ENCODE measurements around the gene CDK15. TPM values are rescaled to one million over a fixed set of nuclear protein-coding genes. Genes with fewer than 3 reads are reported as not detected.

Gene CDK15
- total RNA-seq, 1 experiment from 2014 or later, result not detected

- no peak for TF ChIP-seq ZNF532 (CRISPR knock-in tag; IDR thresholded peaks at IDR 0.05; ENCODE audit: borderline replicate concordance)
- TF ChIP-seq, protein P1, sequence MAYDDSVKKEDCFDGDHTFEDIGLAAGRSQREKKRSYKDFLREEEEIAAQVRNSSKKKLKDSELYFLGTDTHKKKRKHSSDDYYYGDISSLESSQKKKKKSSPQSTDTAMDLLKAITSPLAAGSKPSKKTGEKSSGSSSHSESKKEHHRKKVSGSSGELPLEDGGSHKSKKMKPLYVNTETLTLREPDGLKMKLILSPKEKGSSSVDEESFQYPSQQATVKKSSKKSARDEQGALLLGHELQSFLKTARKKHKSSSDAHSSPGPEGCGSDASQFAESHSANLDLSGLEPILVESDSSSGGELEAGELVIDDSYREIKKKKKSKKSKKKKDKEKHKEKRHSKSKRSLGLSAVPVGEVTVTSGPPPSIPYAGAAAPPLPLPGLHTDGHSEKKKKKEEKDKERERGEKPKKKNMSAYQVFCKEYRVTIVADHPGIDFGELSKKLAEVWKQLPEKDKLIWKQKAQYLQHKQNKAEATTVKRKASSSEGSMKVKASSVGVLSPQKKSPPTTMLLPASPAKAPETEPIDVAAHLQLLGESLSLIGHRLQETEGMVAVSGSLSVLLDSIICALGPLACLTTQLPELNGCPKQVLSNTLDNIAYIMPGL (CRISPR knock-in tag; IDR thresholded peaks at IDR 0.05), result no peak
- TF ChIP-seq ZNF263 (CRISPR knock-in tag; IDR thresholded peaks at IDR 0.05; ENCODE audit: low read depth), result no peak
These were observed 74.2 kb downstream of the CDK15 start (continued) for GRCh38 chr2:201880579-201880978.

DNA sequence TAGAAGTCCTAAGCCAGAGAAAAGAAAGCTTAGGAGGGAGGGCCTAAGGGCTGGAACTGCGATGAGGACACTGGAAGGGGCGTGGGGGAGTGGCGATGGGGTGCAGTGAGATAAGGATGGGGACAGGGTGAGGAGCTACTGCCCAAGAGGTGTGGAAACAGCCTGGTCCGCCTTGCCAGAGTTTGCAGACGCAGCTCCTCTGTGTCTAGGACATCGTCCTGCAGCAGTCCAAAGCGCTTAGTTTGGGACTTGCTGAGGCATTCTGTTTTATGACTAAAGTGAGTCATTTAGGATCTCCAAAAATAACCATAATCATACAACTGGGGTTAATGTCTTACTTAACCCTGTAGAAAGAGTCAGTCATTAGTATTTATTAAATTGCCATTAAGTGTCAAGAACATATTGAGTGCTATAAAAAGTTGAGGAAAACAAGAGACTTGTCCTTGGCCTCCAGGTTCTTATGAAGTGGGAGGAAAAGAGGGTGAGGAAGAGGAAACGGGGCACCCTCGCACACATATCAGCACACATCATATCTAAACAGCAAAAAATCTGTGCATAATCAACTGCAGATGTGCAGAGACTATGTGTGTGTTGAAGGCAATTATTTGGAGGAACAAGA, 74.8 kb downstream of the CDK15 start:
- ChIA-PET CTCF (interaction anchor here (0.6 to 2.1 kb wide), 2 partner anchors 14 to 20 kb away, joined by 3 to 5 read pairs; no protein-coding TSS in a partner anchor), POLR2A (no interaction called here)
- Mint-ChIP-seq H3K36me3 (no peaks in the 10 kb centered on the region), H3K4me3 (no peak overlapping the region), H3K27me3 (ENCODE audit: low read depth) (peaks cover 8% of the 10 kb centered on the region; the same call in 1 of the 2 replicates), H3K4me1 (peaks cover 24% of the 10 kb centered on the region), H3K9me3 (no peaks in the 10 kb centered on the region), H3K27ac (no peak overlapping the region)
- DNase-seq (ENCODE audit: low spot score), result no peak
- no peak for TF ChIP-seq FOXP1 (CRISPR knock-in tag; IDR thresholded peaks at IDR 0.05; ENCODE audit: borderline replicate concordance)
- no peak for TF ChIP-seq NFE2L1 (CRISPR knock-in tag; IDR thresholded peaks at IDR 0.05)
- TF ChIP-seq HMGA2 (CRISPR knock-in tag; IDR thresholded peaks at IDR 0.05), result no peak
- no peak for ATAC-seq

DNA sequence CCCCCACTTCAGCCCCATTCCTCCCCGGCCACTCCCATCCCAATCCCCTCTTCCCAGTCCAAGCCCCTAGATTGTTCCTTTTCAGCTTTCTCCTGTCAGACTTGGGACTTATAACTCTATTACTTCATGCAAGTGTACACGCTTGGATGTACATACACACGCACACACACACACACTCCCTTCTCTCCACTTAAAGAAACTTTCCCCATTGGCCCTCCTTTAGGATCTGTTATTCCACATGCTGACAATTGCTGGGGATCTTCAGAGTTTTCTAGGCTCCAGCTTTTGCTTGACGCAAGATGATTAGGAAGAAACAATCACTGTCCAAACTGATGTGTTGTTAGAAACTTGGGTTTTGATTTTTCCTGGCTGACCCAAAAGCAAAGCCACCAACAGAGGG, 75.4 kb downstream of the CDK15 start:
- CTCF ChIA-PET, result interaction anchor here (2.1 kb wide), 1 partner anchor 21 kb away, joined by 5 read pairs; no protein-coding TSS in a partner anchor
- peaks cover 8% of the 10 kb centered on the region; the same call in 1 of the 2 replicates for H3K27me3 Mint-ChIP-seq (ENCODE audit: low read depth)
- H3K4me3 Mint-ChIP-seq, result no peak overlapping the region
- no peaks in the 10 kb centered on the region for H3K36me3 Mint-ChIP-seq
- DNase-seq (ENCODE audit: low spot score) (no peak), ATAC-seq (no peak)
- H3K27ac Mint-ChIP-seq, result no peak overlapping the region
- H3K4me1 Mint-ChIP-seq, result peaks cover 24% of the 10 kb centered on the region
- TF ChIP-seq RORB (CRISPR knock-in tag; IDR thresholded peaks at IDR 0.05) (no peak), NFYB (CRISPR knock-in tag; conservative IDR thresholded peaks at IDR 0.05; ENCODE audit: low read depth) (no peak)
- TF ChIP-seq, protein P2, sequence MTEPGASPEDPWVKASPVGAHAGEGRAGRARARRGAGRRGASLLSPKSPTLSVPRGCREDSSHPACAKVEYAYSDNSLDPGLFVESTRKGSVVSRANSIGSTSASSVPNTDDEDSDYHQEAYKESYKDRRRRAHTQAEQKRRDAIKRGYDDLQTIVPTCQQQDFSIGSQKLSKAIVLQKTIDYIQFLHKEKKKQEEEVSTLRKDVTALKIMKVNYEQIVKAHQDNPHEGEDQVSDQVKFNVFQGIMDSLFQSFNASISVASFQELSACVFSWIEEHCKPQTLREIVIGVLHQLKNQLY (CRISPR knock-in tag; IDR thresholded peaks at IDR 0.05), result no peak
- POLR2A ChIA-PET, result no interaction called here
- no peaks in the 10 kb centered on the region for H3K9me3 Mint-ChIP-seq

DNA sequence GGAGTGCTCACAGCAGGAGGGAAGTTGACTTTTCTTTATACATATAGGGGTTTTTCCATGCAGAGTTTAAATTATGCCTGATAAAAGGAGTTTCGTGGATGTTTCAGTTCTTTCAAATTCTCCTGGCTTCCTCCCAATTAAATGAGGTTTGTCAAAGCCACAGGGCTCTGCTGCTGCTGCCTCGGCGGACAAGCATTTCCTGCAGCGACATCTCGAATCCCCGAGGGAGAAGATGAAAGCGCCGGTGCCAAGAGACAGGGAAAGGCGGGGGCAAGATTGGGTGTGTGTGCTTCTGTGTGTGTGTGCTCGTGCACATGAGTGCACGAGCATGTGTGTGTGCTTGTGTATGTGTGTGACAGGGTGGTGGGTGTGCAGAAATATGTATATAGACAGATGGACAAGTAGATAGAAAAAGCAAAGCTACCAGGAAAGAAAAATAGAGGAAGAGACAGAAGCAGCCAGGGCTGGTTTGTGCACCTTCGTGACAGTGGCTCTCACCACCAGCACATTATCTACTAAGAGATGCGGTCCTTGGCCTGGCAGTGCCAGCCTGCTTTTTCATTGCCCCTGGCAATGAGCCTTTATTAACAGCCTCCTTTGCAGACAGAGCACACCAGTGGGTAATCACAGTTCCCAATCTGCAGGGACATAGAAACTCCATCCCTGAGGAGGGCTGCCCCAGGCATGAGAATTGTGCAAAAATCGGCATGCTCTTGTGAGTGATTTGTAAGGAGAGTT, 76.2 kb downstream of the CDK15 start:
- DNase-seq (ENCODE audit: low spot score) (peak; percentile 29), ATAC-seq (peak; percentile 62)
- ChIA-PET CTCF (interaction anchor here (1.6 kb wide), 1 partner anchor 22 kb away, joined by 3 read pairs; no protein-coding TSS in a partner anchor), POLR2A (no interaction called here)
- Mint-ChIP-seq H3K36me3 (no peaks in the 10 kb centered on the region), H3K4me3 (peak overlapping the region; percentile 16), H3K27ac (no peak overlapping the region), H3K27me3 (ENCODE audit: low read depth) (peaks cover 8% of the 10 kb centered on the region; the same call in 1 of the 2 replicates), H3K9me3 (no peaks in the 10 kb centered on the region), H3K4me1 (peaks cover 26% of the 10 kb centered on the region)
- TF ChIP-seq SMAD3 (CRISPR knock-in tag; IDR thresholded peaks at IDR 0.05; ENCODE audit: borderline replicate concordance), result no peak
- TF ChIP-seq RORB (CRISPR knock-in tag; IDR thresholded peaks at IDR 0.05), result no peak
- TF ChIP-seq IRF1 (CRISPR knock-in tag; IDR thresholded peaks at IDR 0.05), result no peak
- no peak for TF ChIP-seq ATF1 (CRISPR knock-in tag; IDR thresholded peaks at IDR 0.05)
- no peak for TF ChIP-seq ZNF416 (CRISPR knock-in tag; IDR thresholded peaks at IDR 0.05)
- no peak for TF ChIP-seq ZNF121 (CRISPR knock-in tag; IDR thresholded peaks at IDR 0.05)
- no peak for TF ChIP-seq ZNF263 (CRISPR knock-in tag; IDR thresholded peaks at IDR 0.05; ENCODE audit: low read depth)
- no peak for TF ChIP-seq CREM (CRISPR knock-in tag; IDR thresholded peaks at IDR 0.05)
- TF ChIP-seq FOXK1 (CRISPR knock-in tag; IDR thresholded peaks at IDR 0.05), result no peak

Measured in WTC11 (cell line).